Hindlimb muscle (tissue), 1 donor: ENCODE results near the gene AEBP2. TPM values are rescaled to one million over a fixed set of nuclear protein-coding genes. Genes with fewer than 3 reads are reported as not detected.

Source experiments
- DNase-seq: peaks from one replicate; pipeline ENCODE4 v3.0.0-alpha.2; 2013
- polyA plus RNA-seq: library from polyadenylated mRNA; unstranded; fragments of 120-200 nt; gene quantifications from one replicate; pipeline ENCODE4 v1.2.1, GENCODE V29; 2013; ENCODE audit not compliant: insufficient read length

The AEBP2 gene
- polyA plus RNA-seq, 1 donor, result 30.3 TPM

DNA sequence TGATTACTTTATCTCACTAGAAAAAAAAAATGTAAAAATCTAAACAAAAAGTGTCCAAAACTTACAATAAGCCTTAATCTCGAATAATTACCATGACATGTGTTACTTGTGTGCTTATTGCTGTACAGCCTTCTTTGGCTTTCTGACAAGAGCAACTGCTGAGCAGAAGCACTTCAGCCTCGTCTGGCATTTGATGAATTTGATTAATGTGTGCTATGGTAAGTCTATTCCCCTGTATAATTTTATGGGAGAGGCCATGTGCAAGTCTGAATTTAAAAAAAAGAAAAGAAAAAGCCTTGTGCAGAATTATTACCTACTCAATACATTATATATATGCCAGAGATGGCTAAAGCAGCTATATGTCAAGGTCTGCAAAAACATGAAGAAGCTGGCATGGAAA, 113.9 kb downstream of the AEBP2 start:
- no peak for DNase-seq

DNA sequence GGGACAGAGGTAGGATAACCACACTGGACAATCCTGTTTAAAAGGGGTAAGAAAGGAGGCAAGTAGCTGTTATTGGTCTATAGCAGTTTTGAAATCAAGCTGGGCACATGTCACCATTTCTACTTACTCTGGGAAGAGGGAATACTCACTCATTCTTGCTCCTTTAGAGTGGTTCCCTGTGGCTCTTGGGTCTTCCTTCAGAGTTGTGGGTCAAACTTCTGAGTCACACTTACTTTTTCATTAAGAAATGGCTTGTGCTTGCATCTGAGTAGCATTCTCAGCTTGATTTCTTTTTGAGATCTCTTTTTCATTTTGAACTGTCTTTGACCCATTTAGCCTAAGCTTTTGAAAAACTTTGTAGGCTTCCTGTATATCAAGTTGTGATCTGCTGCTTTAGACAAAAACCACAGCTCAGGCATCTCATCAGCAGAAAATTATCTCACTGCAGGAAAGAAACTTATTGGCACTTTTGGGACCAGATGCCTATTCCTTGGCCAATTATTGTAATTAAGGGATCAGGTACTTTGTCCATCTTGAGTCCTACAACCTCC, 122.2 kb downstream of the AEBP2 start:
- DNase-seq, result no peak
